Measurements from ENCODE around the gene TMEM87B.

TMEM87B gene

GRCh38 chr2:112054847-112055729 is at the start of gene TMEM87B:
TSS of gene TMEM87B (plus strand) at chr2:112055269. CDS start at chr2:112055592, 323 bp downstream.
- DNase-seq, result peak; percentile 94

- no peak for DNase-seq
These were observed 49.5 kb upstream of the TMEM87B start for GRCh38 chr2:112005406-112006075.

GRCh38 chr2:112006076-112006410 is 49.0 kb upstream of the TMEM87B start:
- no peak for DNase-seq

GRCh38 chr2:112007493-112007892 is 47.6 kb upstream of the TMEM87B start:
- DNase-seq, result no peak

- no peak for DNase-seq
These were observed 46.1 kb upstream of the TMEM87B start for GRCh38 chr2:112008910-112009485.

- no peak for DNase-seq
These were observed 44.3 kb upstream of the TMEM87B start for GRCh38 chr2:112010751-112011150.

DNA sequence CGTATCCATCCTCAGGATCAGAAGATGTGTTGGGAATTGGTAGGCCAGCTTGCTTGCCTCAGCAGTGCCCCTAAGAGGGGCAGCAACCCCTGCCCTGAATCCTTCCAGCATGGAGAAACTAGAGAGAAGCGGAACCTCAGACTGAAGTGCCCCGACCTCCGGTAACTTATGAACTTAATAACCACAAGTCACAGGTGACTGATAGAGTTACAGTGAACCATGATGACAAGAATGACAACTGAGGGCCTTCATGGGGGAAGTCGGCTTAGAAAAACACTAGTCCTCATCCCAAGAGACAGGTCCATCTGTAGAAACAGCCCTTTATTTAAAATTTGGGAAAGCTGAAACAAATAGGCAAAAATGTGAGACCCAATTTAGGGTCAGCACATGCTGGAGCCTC is 42.5 kb upstream of the TMEM87B start:
- no peak for DNase-seq

DNA sequence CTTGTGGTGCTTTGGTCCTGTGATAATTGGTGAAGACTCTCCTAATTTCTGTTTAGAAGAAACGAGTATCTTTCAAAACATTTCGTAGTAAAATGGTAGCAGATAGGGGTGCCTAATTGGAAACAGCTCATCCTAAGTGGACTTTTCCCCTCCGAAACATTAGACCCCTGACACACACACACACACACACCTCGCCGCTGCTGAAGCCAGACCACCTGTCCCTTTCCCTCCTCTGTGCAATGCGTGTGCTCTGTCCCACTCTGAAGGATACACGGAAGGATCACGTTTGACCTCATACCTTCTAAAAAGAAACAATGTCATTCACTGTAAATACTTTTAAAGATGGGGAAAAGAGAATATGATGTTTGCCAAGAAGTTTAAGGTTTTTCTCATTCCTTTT is 36.2 kb upstream of the TMEM87B start:
- no peak for DNase-seq

DNA sequence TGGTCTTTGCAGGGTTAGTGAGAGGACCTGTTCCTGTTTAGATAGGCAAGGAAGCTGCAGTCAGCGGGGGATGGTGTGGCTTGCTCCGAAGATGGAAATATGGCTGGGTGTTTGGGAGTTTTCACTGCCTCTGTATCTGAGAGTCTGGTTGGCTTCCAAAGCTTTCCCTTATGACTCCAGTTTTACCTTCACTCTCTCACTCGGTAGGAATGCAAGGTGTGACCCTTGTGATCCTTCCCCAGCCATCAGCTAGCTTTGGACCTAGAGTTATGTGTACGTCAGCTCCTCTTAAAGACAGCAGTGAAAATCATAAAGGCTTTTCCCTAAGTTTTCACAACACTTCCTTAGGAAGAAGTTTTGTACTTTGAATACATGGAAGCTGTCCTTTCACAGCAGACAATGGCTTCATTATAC is 35.5 kb upstream of the TMEM87B start:
- no peak for DNase-seq

GRCh38 chr2:112020561-112020960 is 34.5 kb upstream of the TMEM87B start:
- no peak for DNase-seq

DNA sequence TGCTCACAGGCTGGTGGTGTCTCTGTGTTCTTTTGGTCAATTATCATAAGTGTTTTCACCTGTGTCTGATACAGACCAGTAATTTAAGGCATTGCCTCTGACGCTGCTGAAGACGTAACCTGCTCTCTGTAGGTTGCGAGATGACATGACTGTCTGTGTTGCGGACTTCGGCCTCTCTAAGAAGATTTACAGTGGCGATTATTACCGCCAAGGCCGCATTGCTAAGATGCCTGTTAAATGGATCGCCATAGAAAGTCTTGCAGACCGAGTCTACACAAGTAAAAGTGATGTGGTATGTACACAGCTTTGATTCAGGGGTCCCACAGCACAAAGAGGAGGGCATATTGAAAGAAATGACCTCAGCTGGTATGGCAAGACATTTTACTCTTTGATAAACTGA is 33.8 kb upstream of the TMEM87B start:
- no peak for DNase-seq

DNA sequence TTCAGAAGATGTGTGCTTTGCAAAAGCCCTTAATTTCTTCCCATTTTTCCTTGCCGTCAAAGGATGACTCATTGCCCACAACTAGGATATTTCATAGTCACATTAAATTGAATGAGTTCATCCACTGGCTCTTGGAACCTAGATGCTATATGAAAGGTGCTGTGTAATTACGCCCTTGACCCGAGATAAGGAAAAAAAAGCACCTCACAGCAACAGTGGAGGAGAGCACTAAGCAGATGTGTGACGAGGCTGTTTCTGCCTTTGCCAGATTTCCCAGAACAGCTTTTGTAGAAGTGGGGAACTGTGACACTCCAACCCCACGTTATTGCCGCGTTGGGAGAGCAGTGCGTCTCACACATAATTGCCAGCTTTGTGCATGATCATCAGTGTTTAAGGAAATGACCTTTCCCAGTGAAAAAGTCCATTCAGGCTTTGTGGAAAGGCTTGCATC is 33.3 kb upstream of the TMEM87B start:
- no peak for DNase-seq

DNA sequence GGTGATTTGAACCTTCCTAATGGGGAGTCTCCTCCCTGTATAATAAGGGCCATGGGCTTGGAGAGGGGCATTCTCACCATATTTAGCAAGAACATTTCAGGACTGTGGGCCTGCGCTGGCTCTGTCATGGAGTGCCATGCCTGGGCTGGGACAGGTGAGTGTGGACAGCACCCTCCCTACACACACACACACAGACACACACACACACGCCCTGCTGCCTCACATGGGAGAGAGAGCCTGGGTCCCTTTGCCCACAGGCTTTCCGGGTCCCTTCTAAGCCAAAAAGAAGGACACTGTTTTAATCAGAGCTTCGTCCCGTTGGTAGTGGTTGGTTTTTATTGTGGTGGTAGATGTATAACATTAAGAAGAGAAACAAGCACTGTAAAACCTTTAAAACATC is 31.4 kb upstream of the TMEM87B start:
- no peak for DNase-seq

DNA sequence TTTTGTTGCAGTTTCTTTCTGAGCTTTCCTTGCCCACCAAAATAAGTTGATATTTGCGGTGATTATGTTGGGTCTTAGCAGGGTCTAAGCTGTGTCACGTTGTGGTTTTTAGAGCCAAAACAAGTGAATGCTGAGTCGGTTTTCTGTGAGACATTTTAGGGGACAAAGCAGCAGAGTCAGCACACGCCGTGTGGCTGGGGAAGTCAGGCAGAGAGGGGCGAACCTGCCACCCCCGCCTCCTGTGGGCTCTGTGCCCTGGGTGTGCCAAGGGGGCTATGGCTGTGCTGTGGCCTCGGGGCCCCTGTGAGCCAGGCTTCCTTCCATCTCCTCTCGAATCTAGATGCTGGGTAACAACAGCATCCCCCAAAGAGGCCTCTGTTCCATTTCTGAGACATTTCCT is 30.8 kb upstream of the TMEM87B start:
- no peak for DNase-seq

GRCh38 chr2:112024896-112025491 is 30.1 kb upstream of the TMEM87B start:
- no peak for DNase-seq

- no peak for DNase-seq
These were observed 28.6 kb upstream of the TMEM87B start for GRCh38 chr2:112026509-112026908.

DNA sequence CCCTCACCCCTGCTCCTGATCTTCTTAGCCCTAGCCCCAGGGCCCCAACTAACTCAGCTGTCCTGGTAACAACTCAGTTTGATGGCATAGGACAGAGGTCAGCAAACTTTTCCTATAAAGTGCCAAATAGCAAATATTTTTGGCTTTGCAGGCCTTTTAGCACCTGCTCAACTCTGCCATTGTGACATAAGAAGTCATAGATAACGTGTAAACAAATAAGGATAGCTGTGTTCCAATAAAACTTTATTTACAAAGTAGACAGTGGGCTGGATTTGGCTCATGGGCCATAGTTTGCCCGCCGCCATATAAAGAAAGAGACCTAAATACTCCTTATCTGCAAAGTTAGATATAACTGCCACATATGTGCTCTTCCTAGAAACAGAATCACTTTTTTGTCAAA is 27.3 kb upstream of the TMEM87B start:
- no peak for DNase-seq

- DNase-seq, result no peak
These were observed 25.9 kb upstream of the TMEM87B start for GRCh38 chr2:112029164-112029563.

- DNase-seq, result no peak
These were observed 23.4 kb upstream of the TMEM87B start for GRCh38 chr2:112031473-112032223.

- no peak for DNase-seq
These were observed 22.9 kb upstream of the TMEM87B start for GRCh38 chr2:112032224-112032586.

DNA sequence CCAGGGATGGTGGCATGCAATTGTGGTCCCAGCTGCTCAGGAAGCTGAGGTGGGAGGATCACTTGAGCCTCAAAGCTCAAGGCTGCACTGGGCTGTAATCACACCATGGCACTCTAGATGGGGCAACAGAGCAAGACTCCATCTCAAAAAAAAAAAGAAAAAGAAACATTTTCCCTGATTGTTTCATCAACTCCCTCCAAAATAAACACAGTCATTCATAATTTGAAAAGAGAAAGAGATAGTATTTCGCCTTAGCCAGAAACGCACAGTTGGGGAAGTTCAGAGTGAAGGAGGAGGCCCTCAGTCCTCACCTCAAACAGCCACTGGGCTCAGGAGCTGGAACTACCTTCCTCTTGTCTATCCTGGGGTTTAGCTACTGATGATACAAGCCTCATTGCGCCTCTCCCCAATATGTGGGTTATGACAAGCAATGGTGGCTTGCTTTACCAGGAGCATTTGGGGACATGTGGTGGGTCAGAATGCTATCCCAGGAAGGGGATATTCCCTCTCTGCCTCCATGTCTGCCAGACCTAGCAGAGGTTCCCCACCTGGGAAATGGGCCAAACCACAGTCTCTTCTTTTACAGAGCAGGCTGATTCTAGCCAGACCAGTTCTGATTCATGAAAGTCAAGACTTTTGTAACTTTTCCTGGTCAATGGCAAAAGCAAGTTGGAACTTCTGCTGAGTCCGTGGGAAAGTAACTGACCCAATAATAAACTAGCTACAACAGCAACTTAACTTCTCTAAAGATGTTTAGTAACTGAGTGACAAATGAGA is 22.2 kb upstream of the TMEM87B start:
- no peak for DNase-seq

DNA sequence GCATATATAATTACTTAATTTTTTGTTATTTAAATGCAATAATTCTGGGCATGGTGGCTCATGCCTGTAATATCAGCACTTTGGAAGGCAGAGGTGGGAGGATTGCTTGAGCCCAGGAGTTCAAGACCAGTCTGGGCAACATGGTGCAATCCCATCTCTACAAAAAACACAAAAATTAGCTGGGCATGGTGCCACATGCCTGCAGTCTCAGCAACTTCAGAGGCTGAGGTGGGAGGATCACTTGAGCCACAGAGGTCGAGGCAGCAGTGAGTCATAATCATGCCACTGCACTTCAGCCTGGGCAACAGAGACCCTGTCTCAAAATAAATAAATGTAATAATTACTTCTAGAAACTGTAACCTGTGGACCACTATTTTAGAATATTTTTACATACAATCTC is 21.5 kb upstream of the TMEM87B start:
- no peak for DNase-seq

Data from activated effector memory CD4-positive, alpha-beta T cell treated with Interleukin-2 at 50 U/mL for 16 hours (primary cell).